Suppressor macrophage (primary cell): ENCODE data around the gene KL.

Experiments
- DNase-seq, 4 experiments: peaks; one replicate each; pipeline ENCODE4 v3.0.0-alpha.2; 2020 to 2022
- total RNA-seq, 17 experiments: gene quantifications; one replicate each; lab custom pipeline; 2026; ENCODE audit warnings: mixed read lengths in 6 of 17, inconsistent platforms in 3 of 17; lab: John Stamatoyannopoulos, UW

The KL gene
- total RNA-seq: 0 to 1.9 (median 0.14) reads per million in 17 experiments

GRCh38 chr13:33016414-33017322, at the start of gene KL:
Gene KL, plus strand, starts transcription at chr13:33016423. Its CDS starts 18 bp downstream, at chr13:33016441.
- peak; percentile 18 to 62 (median 40) for DNase-seq

- no peak for DNase-seq
Measured at GRCh38 chr13:32967584-32968182, 48.5 kb upstream of the KL start.

- no peak for DNase-seq
Measured at GRCh38 chr13:32968316-32968715, 47.9 kb upstream of the KL start.

GRCh38 chr13:32968793-32969192, 47.4 kb upstream of the KL start:
- no peak for DNase-seq

- DNase-seq: peak; percentile 43 to 70 (median 69)
Measured at GRCh38 chr13:32969516-32969941, 46.7 kb upstream of the KL start.

GRCh38 chr13:32976056-32976805, 40.0 kb upstream of the KL start:
- DNase-seq: no peak

GRCh38 chr13:32976912-32977311, 39.3 kb upstream of the KL start:
- no peak for DNase-seq

GRCh38 chr13:32977321-32977720, 38.9 kb upstream of the KL start:
- no peak for DNase-seq

- DNase-seq: peak in 3 of 4 experiments; percentile 4 to 21 (median 20)
Measured at GRCh38 chr13:32978278-32978677, 37.9 kb upstream of the KL start.

- no peak for DNase-seq
Measured at GRCh38 chr13:32983058-32983457, 33.2 kb upstream of the KL start.

GRCh38 chr13:32984857-32985626, 31.2 kb upstream of the KL start:
- DNase-seq: no peak

- DNase-seq: no peak
Measured at GRCh38 chr13:32986552-32986951, 29.7 kb upstream of the KL start.

GRCh38 chr13:32987462-32987861, 28.8 kb upstream of the KL start:
- no peak for DNase-seq

- DNase-seq: peak in 2 of 4 experiments; percentile 14 to 35
Measured at GRCh38 chr13:32988608-32989289, 27.5 kb upstream of the KL start.

GRCh38 chr13:32989290-32989667, 26.9 kb upstream of the KL start:
- DNase-seq: no peak

GRCh38 chr13:32989942-32990341, 26.3 kb upstream of the KL start:
- no peak for DNase-seq

GRCh38 chr13:32993145-32993544, 23.1 kb upstream of the KL start:
- no peak for DNase-seq

- no peak for DNase-seq
Measured at GRCh38 chr13:32997399-32997798, 18.8 kb upstream of the KL start.

- DNase-seq: no peak
Measured at GRCh38 chr13:32998966-32999365, 17.3 kb upstream of the KL start.

GRCh38 chr13:33000365-33000764, 15.9 kb upstream of the KL start:
- no peak for DNase-seq

GRCh38 chr13:33003458-33004019, 12.7 kb upstream of the KL start:
- DNase-seq: no peak
